Breast epithelium (tissue), 4 donors: ENCODE data around the gene DCTPP1. TPM values are rescaled to one million over a fixed set of nuclear protein-coding genes. Genes with fewer than 3 reads are reported as not detected.

Source experiments
- DNase-seq, 2 donors: peaks; one replicate each; pipeline ENCODE4 v3.0.0-alpha.2; 2019; ENCODE audit warnings: low spot score in 2 of 2
- H3K27ac ChIP-seq, 2 donors: fragments of 200-600 bp; sonication (generic) in 1 of 2; one replicate each; pipeline ENCODE4 v1.5.1; 2016 to 2019; ENCODE audit warnings: mild to moderate bottlenecking in 1 of 2
- H3K27me3 ChIP-seq, 2 donors: fragments of 200-600 bp; sonication (generic) in 1 of 2; one replicate each; pipeline versions ENCODE4 v1.5.1 to v1.6.0; 2017 to 2019; ENCODE audit warnings: control low read depth in 1 of 2, mild to moderate bottlenecking in 1 of 2
- H3K36me3 ChIP-seq: fragments of 200-600 bp; one replicate; pipeline ENCODE4 v1.5.1; 2019
- H3K4me1 ChIP-seq, 2 donors: fragments of 200-600 bp; sonication (generic); one replicate each; pipeline ENCODE4 v1.5.1; 2016 to 2019; ENCODE audit warnings: control low read depth in 1 of 2
- H3K4me3 ChIP-seq, 3 donors: fragments of 200-600 bp; sonication (generic); 1 replicate in 2 of 3; 2 replicates in 1 of 3; pipeline ENCODE4 v1.5.1; 2016 to 2019; ENCODE audit warnings: mild to moderate bottlenecking in 3 of 3, moderate library complexity in 2 of 3
- H3K9me3 ChIP-seq, 2 donors: fragments of 200-600 bp; sonication (generic) in 1 of 2; one replicate each; pipeline ENCODE4 v1.5.1; 2016 to 2019; ENCODE audit warnings: control low read depth in 1 of 2
- POLR2A ChIP-seq: fragments of 450-650 bp; IDR thresholded peaks from one replicate; pipeline ENCODE4 v1.6.1; 2016; ENCODE audit warnings: antibody characterized with exemption, mild to moderate bottlenecking, moderate library complexity
- POLR2AphosphoS5 ChIP-seq, 3 donors: sonication (generic); formaldehyde crosslinking; IDR thresholded peaks; one replicate each; pipeline ENCODE4 v1.6.1; 2017; ENCODE audit warnings: antibody characterized with exemption in 3 of 3
- intact Hi-C: fragments of 100-400 bp; cut with DNase I; formaldehyde crosslinking; loops from one replicate; pipeline ENCODE4 v1.15.1; 2023; ENCODE audit warnings: low total_unique reads
- total RNA-seq, 3 donors: library from RNA; depleted of rRNA; stranded (reverse); fragments of >200 nt; gene quantifications; one replicate each; pipeline ENCODE4 v1.1.0, GENCODE V29; 2016
- TF ChIP-seq, protein P1 (sequence below), 3 donors: fragments of 450-650 bp; IDR thresholded peaks; one replicate each; pipeline ENCODE4 v1.5.1; 2016 to 2017; ENCODE audit warnings: antibody characterized with exemption in 3 of 3, mild to moderate bottlenecking in 3 of 3, moderate library complexity in 3 of 3

DCTPP1 gene
- total RNA-seq, 3 donors from 2014 or later: 11.2 to 25.6 (median 20.1) TPM

DNA sequence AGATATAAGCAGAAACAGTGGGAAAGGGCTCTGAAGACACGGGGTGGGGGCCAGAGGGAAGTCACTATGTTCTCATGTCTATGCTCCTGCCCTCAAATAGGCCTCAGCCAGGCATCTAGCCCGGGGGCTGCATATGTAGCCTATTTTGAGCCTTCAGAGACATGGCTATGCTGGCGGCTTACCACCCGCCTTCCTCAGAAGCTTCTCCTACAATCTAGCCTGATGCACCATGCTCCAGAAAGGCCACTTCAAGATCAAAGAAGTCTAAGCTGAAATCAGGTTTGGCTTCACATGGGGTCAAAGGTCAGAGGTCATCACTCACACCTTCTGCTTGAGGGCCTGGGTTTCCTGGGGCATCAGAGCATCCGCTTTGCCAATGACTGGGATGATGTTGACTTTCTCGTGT, 49.0 kb downstream of the DCTPP1 start:
- Histone ChIP-seq H3K4me1 (peaks cover 0 to 3% of the 10 kb centered on the region in 2 donors), H3K27ac (peak overlapping the region in 1 of 2 donors; percentile 38)

DNA sequence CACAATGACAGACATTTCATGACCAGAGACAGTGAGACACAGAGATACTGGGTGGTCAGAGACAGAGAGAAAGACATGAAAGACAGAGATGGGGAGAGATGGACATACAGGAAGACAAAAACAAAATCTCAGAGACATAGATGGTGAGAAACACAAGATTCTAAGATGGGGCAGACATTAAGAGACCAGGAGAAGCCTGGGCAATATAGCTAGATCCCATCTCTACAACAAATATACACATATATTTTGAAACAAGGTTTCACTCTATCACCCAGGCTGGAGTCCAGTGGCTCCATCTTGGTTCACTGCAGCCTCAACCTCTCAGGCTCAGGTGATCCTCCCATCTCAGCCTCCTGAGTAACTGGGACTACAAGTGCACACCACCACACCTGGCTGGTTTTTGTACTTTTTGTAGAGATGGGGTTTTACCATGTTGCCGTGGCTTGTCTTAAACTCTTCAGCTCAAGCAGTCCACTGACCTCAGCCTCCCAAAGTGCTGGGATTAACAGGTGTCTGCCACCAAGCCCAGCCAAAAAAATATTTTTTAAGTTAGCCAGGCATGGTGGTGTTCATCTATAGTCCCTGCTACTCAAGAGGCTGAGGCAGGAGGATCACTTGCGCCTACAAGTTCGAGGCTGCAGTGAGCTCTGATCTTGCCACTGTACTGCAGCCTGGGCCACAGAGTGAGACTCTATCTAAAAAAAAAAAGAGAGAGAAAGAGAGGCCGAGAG, 49.6 kb downstream of the DCTPP1 start:
- no peaks in the 10 kb centered on the region for H3K9me3 ChIP-seq
- DNase-seq: no peak
- no peak overlapping the region for H3K4me3 ChIP-seq
- intact Hi-C loops: no loop called here
- TF ChIP-seq POLR2A (no peak), POLR2AphosphoS5 (IDR thresholded peaks at IDR 0.05) (no peak)
- TF ChIP-seq, protein P1, sequence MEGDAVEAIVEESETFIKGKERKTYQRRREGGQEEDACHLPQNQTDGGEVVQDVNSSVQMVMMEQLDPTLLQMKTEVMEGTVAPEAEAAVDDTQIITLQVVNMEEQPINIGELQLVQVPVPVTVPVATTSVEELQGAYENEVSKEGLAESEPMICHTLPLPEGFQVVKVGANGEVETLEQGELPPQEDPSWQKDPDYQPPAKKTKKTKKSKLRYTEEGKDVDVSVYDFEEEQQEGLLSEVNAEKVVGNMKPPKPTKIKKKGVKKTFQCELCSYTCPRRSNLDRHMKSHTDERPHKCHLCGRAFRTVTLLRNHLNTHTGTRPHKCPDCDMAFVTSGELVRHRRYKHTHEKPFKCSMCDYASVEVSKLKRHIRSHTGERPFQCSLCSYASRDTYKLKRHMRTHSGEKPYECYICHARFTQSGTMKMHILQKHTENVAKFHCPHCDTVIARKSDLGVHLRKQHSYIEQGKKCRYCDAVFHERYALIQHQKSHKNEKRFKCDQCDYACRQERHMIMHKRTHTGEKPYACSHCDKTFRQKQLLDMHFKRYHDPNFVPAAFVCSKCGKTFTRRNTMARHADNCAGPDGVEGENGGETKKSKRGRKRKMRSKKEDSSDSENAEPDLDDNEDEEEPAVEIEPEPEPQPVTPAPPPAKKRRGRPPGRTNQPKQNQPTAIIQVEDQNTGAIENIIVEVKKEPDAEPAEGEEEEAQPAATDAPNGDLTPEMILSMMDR (IDR thresholded peaks at IDR 0.05): no peak
- H3K4me1 ChIP-seq: peaks cover 0 to 3% of the 10 kb centered on the region in 2 donors
- no peaks in the 10 kb centered on the region for H3K36me3 ChIP-seq
- no peak overlapping the region for H3K27ac ChIP-seq
- H3K27me3 ChIP-seq: no peaks in the 10 kb centered on the region

More for the DNA sequence above, 49.0 kb downstream of the DCTPP1 start:
- intact Hi-C loops: no loop called here
- TF ChIP-seq POLR2AphosphoS5 (IDR thresholded peaks at IDR 0.05): no peak
- TF ChIP-seq POLR2A: no peak
- TF ChIP-seq, protein P1 (IDR thresholded peaks at IDR 0.05): no peak
- DNase-seq: no peak
- no peak overlapping the region for H3K4me3 ChIP-seq
- no peaks in the 10 kb centered on the region for H3K36me3 ChIP-seq
- H3K27me3 ChIP-seq: no peaks in the 10 kb centered on the region
- H3K9me3 ChIP-seq: no peaks in the 10 kb centered on the region

DNA sequence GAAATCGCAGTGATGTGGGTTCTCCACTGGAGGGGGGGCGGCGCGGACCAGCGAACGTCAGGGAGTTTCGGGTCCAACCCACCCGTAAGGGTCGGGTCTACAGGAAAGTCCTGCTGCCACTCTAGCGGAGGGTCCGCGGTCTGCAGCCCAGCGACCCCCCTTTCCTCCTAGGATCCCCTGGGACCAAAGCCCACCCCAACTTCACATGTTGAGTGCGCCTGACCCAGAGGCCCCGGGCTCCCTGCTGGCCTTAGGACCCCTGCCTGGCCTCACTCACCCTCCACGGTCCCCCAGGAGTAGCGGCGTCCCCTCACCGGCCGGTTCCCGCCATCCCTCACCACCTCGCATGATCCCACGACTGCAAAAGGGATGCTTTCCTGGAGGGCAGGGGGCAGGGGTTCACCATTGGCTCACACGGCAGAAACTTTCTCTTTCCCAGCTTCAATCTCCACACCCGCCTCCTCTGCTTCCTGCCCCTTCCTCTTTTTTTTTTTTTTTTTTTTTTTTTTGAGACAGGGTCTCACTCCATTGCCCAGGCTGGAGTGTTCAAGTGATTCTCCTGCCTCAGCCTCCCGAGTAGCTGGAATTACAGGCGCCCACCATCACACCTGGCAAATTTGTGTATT, 50.6 kb downstream of the DCTPP1 start:
- Histone ChIP-seq H3K36me3 (no peaks in the 10 kb centered on the region), H3K27me3 (no peaks in the 10 kb centered on the region), H3K9me3 (no peaks in the 10 kb centered on the region), H3K4me1 (peaks cover 0 to 3% of the 10 kb centered on the region in 2 donors), H3K4me3 (peak overlapping the region; percentile 51 to 94 (median 72)), H3K27ac (peak overlapping the region; percentile 99)
- TF ChIP-seq POLR2AphosphoS5 (IDR thresholded peaks at IDR 0.05): no peak
- TF ChIP-seq POLR2A: no peak
- TF ChIP-seq, protein P1 (IDR thresholded peaks at IDR 0.05): peak in 1 of 3 donors; percentile 22
- DNase-seq: no peak
- intact Hi-C loops: no loop called here

DNA sequence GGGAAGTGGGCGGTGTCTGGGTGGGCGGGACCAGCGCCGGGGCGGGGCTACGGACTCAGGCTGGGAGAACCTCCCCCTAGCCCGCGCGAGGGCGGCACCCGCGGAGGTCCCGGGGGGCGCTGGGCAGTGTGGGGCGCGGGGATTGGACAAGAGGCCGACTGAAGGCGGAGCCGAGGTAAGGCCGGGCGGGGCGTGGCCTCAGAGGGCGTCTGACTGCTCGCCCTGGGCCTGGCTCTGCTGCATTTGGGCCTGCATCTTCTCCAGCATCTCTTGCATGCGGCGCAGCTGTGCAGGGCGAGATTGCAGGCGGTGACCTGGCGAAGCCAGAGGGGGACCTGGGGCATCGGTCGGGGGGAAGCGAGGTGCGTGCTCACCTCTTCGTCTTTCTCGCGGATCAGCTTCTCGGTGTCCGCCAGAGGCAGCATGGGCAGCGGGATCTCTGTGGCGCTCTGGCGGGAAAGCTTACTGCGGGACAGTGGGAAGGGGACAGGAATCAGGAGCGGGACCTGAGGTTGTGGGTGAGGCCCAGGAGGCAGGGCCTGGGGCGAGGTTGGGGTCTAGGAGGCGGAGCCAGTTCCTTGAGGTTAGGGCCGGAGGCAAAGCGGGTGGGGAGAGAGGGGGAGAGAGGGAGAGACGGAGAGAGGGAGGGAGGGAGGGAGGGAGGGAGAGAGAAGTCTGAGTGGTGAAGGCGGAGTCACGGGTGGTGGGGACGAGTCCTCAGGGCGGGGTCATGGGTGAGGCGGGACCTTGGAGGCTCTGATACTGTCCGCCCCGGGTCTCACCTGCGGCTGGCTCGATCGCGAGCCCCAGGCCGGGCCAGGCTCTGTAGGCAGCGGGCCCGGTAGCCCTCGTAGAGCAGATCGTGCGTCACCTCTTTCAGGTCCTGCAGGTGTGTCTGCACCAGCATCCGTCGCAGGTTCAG, 51.3 kb downstream of the DCTPP1 start:
- H3K4me3 ChIP-seq: peak overlapping the region; percentile 51 to 94 (median 72)
- TF ChIP-seq POLR2A (no peak), POLR2AphosphoS5 (IDR thresholded peaks at IDR 0.05) (peak in 2 of 3 donors; percentile 40 to 44)
- TF ChIP-seq, protein P1 (IDR thresholded peaks at IDR 0.05): peak in 2 of 3 donors; percentile 16 to 25
- no peaks in the 10 kb centered on the region for H3K27me3 ChIP-seq
- peak; percentile 99 for DNase-seq
- peaks cover 0 to 3% of the 10 kb centered on the region in 2 donors for H3K4me1 ChIP-seq
- no peaks in the 10 kb centered on the region for H3K9me3 ChIP-seq
- H3K27ac ChIP-seq: peak overlapping the region; percentile 99
- H3K36me3 ChIP-seq: no peaks in the 10 kb centered on the region
- intact Hi-C loops: no loop called here
